NOMO-1 (cell line): ENCODE measurements around the gene ERC2.

Source experiments
- DNase-seq, 2 experiments: peaks; one replicate each; lab custom pipeline; 2025; ENCODE audit not compliant: unreplicated experiment in 2 of 2; lab: John Stamatoyannopoulos, UW

ERC2 gene

GRCh38 chr3:55551644-55552043 lies 916.6 kb downstream of the ERC2 start:
- no peak for DNase-seq

GRCh38 chr3:55549177-55549576 lies 919.1 kb downstream of the ERC2 start:
- DNase-seq = no peak

- no peak for DNase-seq
These were observed 921.2 kb downstream of the ERC2 start for GRCh38 chr3:55546866-55547669.

GRCh38 chr3:55545995-55546394 lies 922.3 kb downstream of the ERC2 start:
- no peak for DNase-seq

- DNase-seq = no peak
These were observed 924.0 kb downstream of the ERC2 start for GRCh38 chr3:55544219-55544618.

- no peak for DNase-seq
These were observed 925.1 kb downstream of the ERC2 start for GRCh38 chr3:55543181-55543614.

GRCh38 chr3:55541456-55541855 lies 926.8 kb downstream of the ERC2 start:
- DNase-seq = no peak

- no peak for DNase-seq
These were observed 927.3 kb downstream of the ERC2 start for GRCh38 chr3:55541016-55541415.

- no peak for DNase-seq
These were observed 927.7 kb downstream of the ERC2 start for GRCh38 chr3:55540579-55540978.

- no peak for DNase-seq
These were observed 930.1 kb downstream of the ERC2 start for GRCh38 chr3:55538158-55538557.

- DNase-seq = no peak
These were observed 930.7 kb downstream of the ERC2 start for GRCh38 chr3:55537563-55537962.

GRCh38 chr3:55537129-55537528 lies 931.1 kb downstream of the ERC2 start:
- DNase-seq = no peak

- DNase-seq = no peak
These were observed 933.4 kb downstream of the ERC2 start for GRCh38 chr3:55534876-55535275.

GRCh38 chr3:55532806-55533205 lies 935.5 kb downstream of the ERC2 start:
- DNase-seq = no peak

- no peak for DNase-seq
These were observed 936.9 kb downstream of the ERC2 start for GRCh38 chr3:55531321-55531720.

- DNase-seq = no peak
These were observed 940.9 kb downstream of the ERC2 start for GRCh38 chr3:55527361-55527760.

- no peak for DNase-seq
These were observed 941.8 kb downstream of the ERC2 start for GRCh38 chr3:55526332-55527030.

GRCh38 chr3:55525436-55525835 lies 942.8 kb downstream of the ERC2 start:
- DNase-seq = no peak

- no peak for DNase-seq
These were observed 943.6 kb downstream of the ERC2 start for GRCh38 chr3:55524565-55525244.

- DNase-seq = no peak
These were observed 944.8 kb downstream of the ERC2 start for GRCh38 chr3:55523471-55523870.

GRCh38 chr3:55521738-55522421 lies 946.4 kb downstream of the ERC2 start:
- peak in 1 of 2 experiments; percentile 3 for DNase-seq
